Central memory CD8-positive, alpha-beta T cell (primary cell): ENCODE data around the gene DOCK7.
A peak's percentile ranks its signal among the peaks of the same experiment; 100 is the strongest.

Experiments
- ATAC-seq: fragments of 150-1000 bp; cut with Tn5 transposase; replicated peaks from 2 replicates; pipeline ENCODE4 v1.10.0; 2022; ENCODE audit warnings: mild to moderate bottlenecking, moderate FRiP score, moderate number of reproducible peaks; ENCODE audit not compliant: poor library complexity, severe bottlenecking; ENCODE audit errors: extremely low read depth
- DNase-seq, 2 donors: peaks; one replicate each; pipeline ENCODE4 v3.0.0; 2021; ENCODE audit warnings: low spot score in 2 of 2
- H3K27ac Mint-ChIP-seq: one replicate; pipeline ENCODE4 v1.8.0; 2022; ENCODE audit warnings: low read depth, mild to moderate bottlenecking, moderate library complexity, mixed read lengths
- H3K27me3 Mint-ChIP-seq: one replicate; pipeline ENCODE4 v1.8.0; 2022; ENCODE audit warnings: mixed read lengths
- H3K36me3 Mint-ChIP-seq: one replicate; pipeline ENCODE4 v1.8.0; 2022; ENCODE audit warnings: mild to moderate bottlenecking, moderate library complexity, mixed read lengths; ENCODE audit not compliant: insufficient read depth
- H3K4me1 Mint-ChIP-seq: one replicate; pipeline ENCODE4 v1.8.0; 2022; ENCODE audit warnings: mixed read lengths
- H3K4me3 Mint-ChIP-seq: one replicate; pipeline ENCODE4 v1.8.0; 2022; ENCODE audit warnings: mild to moderate bottlenecking, moderate library complexity, mixed read lengths
- H3K9me3 Mint-ChIP-seq: one replicate; pipeline ENCODE4 v1.8.0; 2022; ENCODE audit warnings: mixed read lengths

DOCK7 gene

GRCh38 chr1:62439652-62440371 lies 248.4 kb downstream of the DOCK7 start:
- H3K36me3 Mint-ChIP-seq = peaks cover 39% of the 10 kb centered on the region
- peaks cover 5% of the 10 kb centered on the region for H3K9me3 Mint-ChIP-seq
- DNase-seq = no peak
- H3K27me3 Mint-ChIP-seq = no peaks in the 10 kb centered on the region
- peak overlapping the region; percentile 35 for H3K27ac Mint-ChIP-seq
- no peak for ATAC-seq
- H3K4me1 Mint-ChIP-seq = peaks cover 42% of the 10 kb centered on the region
- peak overlapping the region; percentile 93 for H3K4me3 Mint-ChIP-seq

GRCh38 chr1:62438163-62438562 lies 250.0 kb downstream of the DOCK7 start:
- Mint-ChIP-seq H3K4me1 (peaks cover 37% of the 10 kb centered on the region), H3K27me3 (no peaks in the 10 kb centered on the region), H3K9me3 (peaks cover 5% of the 10 kb centered on the region), H3K4me3 (peak overlapping the region; percentile 93), H3K36me3 (peaks cover 32% of the 10 kb centered on the region), H3K27ac (peak overlapping the region; percentile 47)
- DNase-seq (no peak), ATAC-seq (no peak)

- Mint-ChIP-seq H3K36me3 (peaks cover 26% of the 10 kb centered on the region), H3K27me3 (no peaks in the 10 kb centered on the region), H3K4me3 (peak overlapping the region; percentile 93), H3K27ac (peak overlapping the region; percentile 97), H3K9me3 (peaks cover 5% of the 10 kb centered on the region), H3K4me1 (peaks cover 37% of the 10 kb centered on the region)
- DNase-seq (no peak), ATAC-seq (no peak)
Observed at GRCh38 chr1:62437273-62437940, 250.8 kb downstream of the DOCK7 start.

GRCh38 chr1:62436466-62437272 lies 251.5 kb downstream of the DOCK7 start, which contains the start of gene USP1:
Gene USP1 (plus strand): TSS chr1:62437049. CDS start chr1:62439868, 2,819 bp downstream.
- peaks cover 21% of the 10 kb centered on the region for H3K36me3 Mint-ChIP-seq
- ATAC-seq (peak; percentile 88), DNase-seq (peak; percentile 93 to 98)
- H3K27me3 Mint-ChIP-seq = no peaks in the 10 kb centered on the region
- peak within 1 kb of the TSS; percentile 97 for H3K27ac Mint-ChIP-seq
- H3K4me1 Mint-ChIP-seq = peaks cover 37% of the 10 kb centered on the region
- H3K9me3 Mint-ChIP-seq = peaks cover 5% of the 10 kb centered on the region
- peak within 1 kb of the TSS; percentile 93 for H3K4me3 Mint-ChIP-seq

GRCh38 chr1:62436039-62436465 lies 252.1 kb downstream of the DOCK7 start:
- DNase-seq (peak in 1 of 2 donors; percentile 91), ATAC-seq (no peak)
- Mint-ChIP-seq H3K36me3 (peaks cover 18% of the 10 kb centered on the region), H3K4me1 (peaks cover 36% of the 10 kb centered on the region), H3K9me3 (peaks cover 5% of the 10 kb centered on the region), H3K27ac (peak overlapping the region; percentile 97), H3K27me3 (no peaks in the 10 kb centered on the region), H3K4me3 (peak overlapping the region; percentile 93)

GRCh38 chr1:62435231-62436038 lies 252.8 kb downstream of the DOCK7 start:
- ATAC-seq (no peak), DNase-seq (no peak)
- Mint-ChIP-seq H3K27ac (peak overlapping the region; percentile 97), H3K4me1 (peaks cover 29% of the 10 kb centered on the region), H3K9me3 (peaks cover 5% of the 10 kb centered on the region), H3K36me3 (peaks cover 17% of the 10 kb centered on the region), H3K4me3 (peak overlapping the region; percentile 93), H3K27me3 (no peaks in the 10 kb centered on the region)

GRCh38 chr1:62434618-62435001 lies 253.6 kb downstream of the DOCK7 start:
- DNase-seq = no peak
- peak overlapping the region; percentile 47 for H3K4me3 Mint-ChIP-seq
- H3K4me1 Mint-ChIP-seq = peaks cover 21% of the 10 kb centered on the region
- H3K27ac Mint-ChIP-seq = no peak overlapping the region
- no peaks in the 10 kb centered on the region for H3K27me3 Mint-ChIP-seq
- peaks cover 5% of the 10 kb centered on the region for H3K9me3 Mint-ChIP-seq
- H3K36me3 Mint-ChIP-seq = peaks cover 17% of the 10 kb centered on the region
- ATAC-seq = no peak

GRCh38 chr1:62433861-62434617 lies 254.1 kb downstream of the DOCK7 start:
- no peak for ATAC-seq
- H3K9me3 Mint-ChIP-seq = peaks cover 5% of the 10 kb centered on the region
- H3K4me1 Mint-ChIP-seq = peaks cover 20% of the 10 kb centered on the region
- no peak overlapping the region for H3K27ac Mint-ChIP-seq
- H3K4me3 Mint-ChIP-seq = no peak overlapping the region
- peaks cover 17% of the 10 kb centered on the region for H3K36me3 Mint-ChIP-seq
- H3K27me3 Mint-ChIP-seq = no peaks in the 10 kb centered on the region
- DNase-seq = no peak

GRCh38 chr1:62429581-62429980 lies 258.6 kb downstream of the DOCK7 start:
- Mint-ChIP-seq H3K27ac (no peak overlapping the region), H3K27me3 (no peaks in the 10 kb centered on the region), H3K9me3 (no peaks in the 10 kb centered on the region), H3K36me3 (peaks cover 3% of the 10 kb centered on the region), H3K4me3 (no peak overlapping the region), H3K4me1 (no peaks in the 10 kb centered on the region)
- ATAC-seq (no peak), DNase-seq (no peak)

- H3K9me3 Mint-ChIP-seq = no peaks in the 10 kb centered on the region
- no peaks in the 10 kb centered on the region for H3K4me1 Mint-ChIP-seq
- H3K4me3 Mint-ChIP-seq = no peak overlapping the region
- H3K27ac Mint-ChIP-seq = no peak overlapping the region
- H3K36me3 Mint-ChIP-seq = peaks cover 2% of the 10 kb centered on the region
- no peaks in the 10 kb centered on the region for H3K27me3 Mint-ChIP-seq
- DNase-seq = no peak
- ATAC-seq = no peak
Observed at GRCh38 chr1:62428351-62428750, 259.8 kb downstream of the DOCK7 start.

- Mint-ChIP-seq H3K9me3 (no peaks in the 10 kb centered on the region), H3K27me3 (no peaks in the 10 kb centered on the region), H3K36me3 (no peaks in the 10 kb centered on the region), H3K4me1 (no peaks in the 10 kb centered on the region), H3K4me3 (no peak overlapping the region), H3K27ac (no peak overlapping the region)
- DNase-seq (no peak), ATAC-seq (no peak)
Observed at GRCh38 chr1:62426794-62427193, 261.4 kb downstream of the DOCK7 start.
